NCI-H1694 (cell line): ENCODE data around the gene RRAGD.
"Not testable (repeated sequence)": the region's sequence is repeated elsewhere in the genome, so short reads cannot be mapped to it uniquely, and the experiment has no call there.

Experiments used
- DNase-seq: peaks from one replicate; lab custom pipeline; 2025; lab: John Stamatoyannopoulos, UW

The RRAGD gene

GRCh38 chr6:89411145-89412070 lies 665 bp downstream of the RRAGD start:
- DNase-seq = no peak

DNA sequence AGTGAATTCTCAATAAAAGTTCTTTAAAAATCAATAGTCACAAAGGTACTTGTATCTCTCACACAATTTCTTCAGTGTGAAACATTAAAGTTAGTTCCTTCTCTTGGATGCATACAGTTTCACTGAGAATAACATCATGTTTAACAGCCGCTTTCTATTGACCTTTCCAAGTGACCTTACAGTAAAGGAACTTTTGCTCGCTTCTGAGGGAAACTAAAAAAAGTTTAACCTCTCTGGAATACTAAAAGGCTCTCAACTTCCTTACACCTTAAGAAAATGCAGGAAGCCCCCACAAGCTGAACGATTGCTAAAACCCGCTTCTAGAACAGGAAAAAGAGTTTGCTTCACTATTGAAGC lies 1.3 kb downstream of the RRAGD start:
- DNase-seq = no peak

GRCh38 chr6:89410231-89410761 lies 1.8 kb downstream of the RRAGD start:
- no peak for DNase-seq

- DNase-seq = no peak
Observed at GRCh38 chr6:89409461-89410035, 2.5 kb downstream of the RRAGD start.

DNA sequence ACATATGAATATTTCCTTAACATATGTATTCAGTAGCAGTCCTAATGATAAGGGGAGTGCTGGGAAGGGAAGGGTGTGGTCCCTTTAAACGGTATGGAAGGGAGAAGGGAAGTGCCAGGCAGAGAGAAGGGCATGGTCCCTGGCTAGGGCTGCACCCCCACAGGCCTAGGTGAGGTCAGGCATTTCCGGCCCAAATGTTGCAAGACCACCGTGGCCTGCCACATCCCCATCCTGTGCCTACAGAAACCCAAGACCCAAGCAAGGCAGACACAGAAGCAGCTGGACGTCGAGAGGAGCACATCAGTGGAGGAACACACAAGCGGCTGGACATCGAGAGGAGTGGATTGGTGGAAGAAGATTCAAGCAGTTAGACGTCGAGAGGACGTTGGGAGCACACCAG lies 5.9 kb downstream of the RRAGD start:
- DNase-seq = no peak

- DNase-seq = no peak
Observed at GRCh38 chr6:89404512-89404911, 7.6 kb downstream of the RRAGD start.

- DNase-seq = no peak
Observed at GRCh38 chr6:89402776-89403175, 9.3 kb downstream of the RRAGD start.

DNA sequence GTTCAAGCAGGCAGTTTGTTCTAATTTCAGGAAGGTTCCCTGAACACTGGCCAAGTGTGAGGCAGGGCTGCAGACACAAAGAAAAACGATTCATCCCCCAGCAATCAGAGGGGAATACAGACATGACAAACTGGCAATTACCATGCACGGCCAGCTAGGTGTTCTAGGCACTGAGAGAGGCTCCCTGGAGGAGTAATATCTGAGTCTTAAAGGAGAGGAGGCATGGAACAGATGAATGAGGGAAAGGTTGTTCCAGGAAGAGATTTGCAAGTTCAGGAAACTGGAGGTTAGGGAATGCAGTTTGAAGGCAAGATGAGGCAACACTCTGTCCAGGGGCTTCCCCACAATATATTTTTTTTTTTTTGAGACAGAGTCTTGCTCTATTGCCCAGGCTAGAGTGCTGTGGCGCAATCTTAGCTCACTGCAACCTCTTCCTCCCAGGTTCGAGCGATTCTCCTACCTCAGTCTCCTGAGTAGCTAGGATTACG lies 11.1 kb downstream of the RRAGD start:
- no peak for DNase-seq

- DNase-seq = no peak
Observed at GRCh38 chr6:89400050-89400449, 12.0 kb downstream of the RRAGD start.

DNA sequence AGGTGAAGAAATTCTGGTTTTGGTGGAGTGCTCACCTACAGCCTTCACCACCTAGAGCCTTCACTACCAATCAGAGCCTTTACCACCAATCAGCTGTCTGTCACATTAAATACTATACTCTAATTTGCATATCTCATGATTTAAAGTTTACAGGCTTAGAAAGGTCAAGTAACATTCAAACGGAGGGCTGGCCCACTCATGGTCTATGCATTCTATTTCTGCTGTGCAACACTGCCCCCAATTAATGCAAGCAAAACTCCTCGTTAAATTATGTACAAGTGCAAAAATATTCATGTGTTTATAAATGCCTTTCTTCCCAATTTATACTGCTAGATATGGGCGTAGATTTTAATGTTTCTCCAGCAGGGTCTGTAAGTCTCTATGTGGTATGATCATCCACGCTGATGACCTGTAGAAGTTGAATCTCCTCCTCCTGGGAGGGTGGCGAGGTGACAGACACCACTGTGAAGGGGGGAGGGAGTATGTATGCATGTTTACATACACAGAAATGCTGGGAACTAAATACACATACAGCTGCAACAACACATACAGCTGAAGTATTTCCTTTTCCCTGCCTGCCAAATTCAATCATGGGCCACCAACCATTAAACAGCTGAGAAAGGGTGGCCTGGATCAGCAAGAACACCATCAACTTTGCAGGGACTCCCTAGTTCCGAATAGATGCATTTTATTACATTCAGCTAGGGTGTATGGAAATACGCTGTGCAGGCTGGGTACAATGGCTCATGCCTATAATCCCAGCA lies 13.1 kb downstream of the RRAGD start:
- DNase-seq = no peak

DNA sequence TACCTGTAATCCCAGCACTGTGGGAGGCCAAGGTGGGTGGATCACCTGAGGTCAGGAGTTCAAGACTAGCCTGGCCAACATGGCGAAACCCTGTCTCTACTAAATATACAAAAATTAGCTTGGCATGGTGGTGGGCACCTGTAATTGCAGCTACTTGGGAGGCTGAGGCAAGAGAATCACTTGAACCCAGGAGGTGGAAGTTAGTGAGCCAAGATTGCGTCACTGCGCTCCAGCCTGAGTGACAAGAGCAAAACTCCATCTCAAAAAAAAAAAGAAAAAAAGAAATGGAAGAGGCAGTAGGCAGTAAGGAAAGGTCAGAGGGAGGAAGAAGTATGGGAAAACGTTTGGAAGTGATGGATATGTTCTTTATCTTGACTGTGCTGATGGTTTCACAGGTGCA lies 14.2 kb downstream of the RRAGD start:
- not testable (repeated sequence) for DNase-seq

DNA sequence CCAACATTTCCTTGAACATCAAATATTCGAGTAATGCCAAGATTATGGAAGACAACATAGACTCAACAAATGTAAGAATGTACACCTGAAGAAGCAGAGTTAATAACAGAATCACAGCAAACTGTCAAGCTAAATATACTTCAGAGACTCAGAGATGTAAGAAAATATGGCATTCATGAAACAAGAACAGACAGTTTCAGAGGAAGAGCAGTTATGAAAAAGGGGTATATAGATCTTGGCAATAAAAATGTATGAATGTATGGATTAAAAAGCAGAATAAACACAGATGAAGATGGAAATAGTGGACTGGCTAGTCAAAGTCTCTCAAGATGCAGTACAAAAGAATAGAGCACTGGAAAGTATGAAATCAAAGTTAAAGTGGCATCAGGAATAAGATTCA lies 18.4 kb downstream of the RRAGD start:
- DNase-seq = no peak

DNA sequence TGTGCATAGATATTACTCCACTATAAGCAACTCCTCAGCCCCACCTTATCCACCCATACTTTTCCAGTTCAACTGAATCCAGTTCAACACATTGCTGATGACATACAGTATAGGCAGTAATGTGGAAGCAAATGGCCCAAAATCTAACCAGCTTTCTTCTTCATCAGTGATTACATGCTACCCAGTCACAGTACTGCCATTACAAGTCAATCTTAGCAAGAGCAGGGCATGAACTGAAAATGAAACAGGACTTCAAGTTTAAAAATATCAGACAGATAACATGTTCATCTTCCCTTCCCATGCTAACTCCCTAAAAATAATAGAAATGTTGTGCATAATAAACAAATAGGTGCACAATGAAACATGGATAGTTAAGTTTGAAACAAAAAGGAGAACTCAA lies 19.2 kb downstream of the RRAGD start:
- no peak for DNase-seq

DNA sequence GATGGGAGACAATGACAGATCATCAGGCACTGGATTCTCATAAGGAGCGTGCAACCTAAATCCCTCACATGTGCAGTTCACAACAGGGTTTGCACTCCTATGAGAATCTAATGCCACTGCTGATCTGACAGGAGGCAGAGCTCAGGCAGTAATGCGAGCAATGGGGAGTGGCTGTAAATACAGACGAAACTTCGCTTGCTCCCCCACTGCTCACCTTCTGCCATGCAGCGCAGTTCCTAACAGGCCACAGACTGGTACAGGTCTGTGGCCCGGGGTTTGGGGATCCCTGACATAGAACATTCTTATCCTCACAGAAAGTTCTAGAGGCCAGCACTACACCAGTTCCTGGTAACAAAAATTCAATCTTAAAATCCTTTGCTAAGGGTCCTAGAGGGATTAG lies 23.2 kb downstream of the RRAGD start:
- no peak for DNase-seq

DNA sequence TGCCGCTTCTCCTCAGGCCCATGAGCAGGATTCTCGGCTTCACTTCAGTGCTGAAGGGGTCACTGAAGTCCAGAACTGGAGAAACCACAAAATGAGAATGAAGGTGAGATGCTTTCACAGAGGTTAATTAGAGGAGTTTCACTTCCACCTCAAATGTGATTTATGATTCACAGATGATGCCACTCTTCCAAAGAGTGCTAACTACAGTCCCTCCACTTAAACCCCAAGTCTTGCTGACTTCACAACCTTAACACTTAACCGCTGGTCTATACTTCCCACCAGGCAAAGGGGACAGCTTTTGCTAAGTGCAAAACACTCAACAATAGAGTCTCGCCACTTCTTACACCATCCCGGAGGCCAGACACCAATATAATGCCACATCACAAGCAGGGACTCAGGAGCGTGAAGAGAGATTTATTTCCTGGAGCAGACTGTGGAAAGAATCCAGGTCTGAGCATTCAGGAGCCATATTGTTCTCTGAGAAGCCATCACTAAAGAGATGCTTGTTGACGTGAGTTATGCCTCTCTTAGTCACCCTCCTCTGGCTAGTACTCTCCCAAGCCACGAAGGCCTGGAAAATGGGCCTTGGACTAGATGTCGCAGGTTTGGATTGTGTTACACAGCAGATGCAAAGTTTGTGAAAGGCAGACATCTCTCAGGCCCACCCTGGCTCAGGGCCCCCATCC lies 24.4 kb downstream of the RRAGD start:
- DNase-seq = no peak

DNA sequence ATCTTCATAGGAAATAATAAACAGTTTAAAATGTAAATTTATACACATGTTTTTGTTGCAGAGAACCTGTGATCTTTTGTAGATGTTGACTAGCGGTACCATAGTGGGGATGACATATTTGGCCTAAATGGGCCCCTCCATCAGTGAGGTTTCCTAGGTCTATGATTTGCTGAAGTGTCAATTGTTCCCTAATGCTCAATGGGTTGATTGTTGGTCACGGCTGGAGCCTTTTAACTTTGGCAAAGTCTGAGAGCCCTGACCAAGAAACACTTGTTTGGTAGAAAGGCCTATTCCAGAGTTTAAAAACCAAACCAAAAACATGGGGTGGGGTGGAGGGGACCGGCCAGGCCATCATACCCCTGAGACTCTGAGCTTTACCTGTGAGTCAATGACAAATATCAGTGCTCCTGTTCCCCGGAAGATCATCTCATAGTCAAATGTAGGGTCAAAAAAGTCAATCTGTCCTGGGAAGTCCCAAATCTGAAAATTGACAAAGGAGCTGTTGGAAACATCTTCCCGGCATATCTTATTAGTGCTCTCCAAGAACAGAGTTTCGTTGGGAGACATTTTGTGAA lies 25.1 kb downstream of the RRAGD start:
- DNase-seq = no peak

- DNase-seq = no peak
Observed at GRCh38 chr6:89385846-89386245, 26.2 kb downstream of the RRAGD start.

GRCh38 chr6:89385156-89385667 lies 26.9 kb downstream of the RRAGD start:
- peak; percentile 90 for DNase-seq

DNA sequence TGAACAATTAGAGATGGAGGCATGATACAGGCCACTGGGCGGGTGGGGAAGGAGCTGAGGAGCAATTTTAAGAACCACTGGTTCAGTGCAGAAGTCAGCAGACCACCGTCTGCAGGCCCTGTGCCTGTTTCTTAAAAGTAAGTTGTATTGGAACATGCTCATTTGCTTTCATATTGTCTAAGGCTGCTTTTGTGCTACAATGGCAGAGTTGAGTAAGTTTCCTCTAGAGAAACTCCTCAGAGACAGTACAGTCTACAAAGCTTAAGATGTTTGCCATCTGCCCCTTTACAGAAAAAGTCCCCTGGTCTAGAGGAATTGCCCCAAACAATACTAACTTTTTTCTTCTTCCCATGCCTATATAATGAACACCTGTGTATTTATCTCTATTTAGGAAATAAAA lies 31.0 kb downstream of the RRAGD start:
- DNase-seq = no peak

DNA sequence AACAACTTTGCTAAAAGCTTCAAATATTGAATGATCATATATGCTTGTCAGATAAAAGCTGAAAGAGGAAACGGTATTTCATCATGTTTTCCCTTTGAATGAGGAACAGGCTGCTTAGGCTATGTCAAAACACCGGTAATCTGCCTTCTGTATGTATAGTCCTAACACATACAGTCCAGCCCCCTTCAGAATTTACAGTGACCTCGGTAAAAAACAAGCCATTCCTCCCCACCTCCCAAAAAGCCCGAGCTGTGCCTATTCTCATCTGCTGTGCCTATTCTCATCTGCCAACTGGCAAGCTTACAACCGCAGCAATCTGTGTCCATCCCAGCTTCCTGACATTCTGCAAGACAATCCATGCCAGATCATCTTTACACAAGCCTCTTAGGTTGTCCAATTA lies 32.8 kb downstream of the RRAGD start:
- peak; percentile 22 for DNase-seq

DNA sequence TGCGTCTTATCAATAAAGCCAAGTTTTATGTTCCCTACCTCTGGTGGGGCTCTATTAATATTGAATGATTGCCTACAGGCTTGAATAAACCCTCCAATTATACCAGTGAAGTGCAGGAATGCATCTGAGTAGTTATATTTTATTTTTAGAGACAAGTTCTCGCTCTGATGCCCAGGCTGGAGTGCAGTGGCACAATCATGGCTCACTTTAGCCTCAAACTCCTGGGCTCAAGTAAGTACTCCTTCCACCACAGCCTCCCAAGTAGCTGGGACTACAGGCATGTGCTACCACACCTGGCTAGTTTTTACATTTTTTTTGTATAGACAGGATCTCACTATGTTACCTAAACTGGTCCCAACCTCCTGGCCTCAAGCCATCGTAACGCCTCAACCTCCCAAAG lies 33.4 kb downstream of the RRAGD start:
- DNase-seq = no peak
